ENCODE data around the gene TCP11L1.

Gene TCP11L1, protein sequence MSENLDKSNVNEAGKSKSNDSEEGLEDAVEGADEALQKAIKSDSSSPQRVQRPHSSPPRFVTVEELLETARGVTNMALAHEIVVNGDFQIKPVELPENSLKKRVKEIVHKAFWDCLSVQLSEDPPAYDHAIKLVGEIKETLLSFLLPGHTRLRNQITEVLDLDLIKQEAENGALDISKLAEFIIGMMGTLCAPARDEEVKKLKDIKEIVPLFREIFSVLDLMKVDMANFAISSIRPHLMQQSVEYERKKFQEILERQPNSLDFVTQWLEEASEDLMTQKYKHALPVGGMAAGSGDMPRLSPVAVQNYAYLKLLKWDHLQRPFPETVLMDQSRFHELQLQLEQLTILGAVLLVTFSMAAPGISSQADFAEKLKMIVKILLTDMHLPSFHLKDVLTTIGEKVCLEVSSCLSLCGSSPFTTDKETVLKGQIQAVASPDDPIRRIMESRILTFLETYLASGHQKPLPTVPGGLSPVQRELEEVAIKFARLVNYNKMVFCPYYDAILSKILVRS

DNA sequence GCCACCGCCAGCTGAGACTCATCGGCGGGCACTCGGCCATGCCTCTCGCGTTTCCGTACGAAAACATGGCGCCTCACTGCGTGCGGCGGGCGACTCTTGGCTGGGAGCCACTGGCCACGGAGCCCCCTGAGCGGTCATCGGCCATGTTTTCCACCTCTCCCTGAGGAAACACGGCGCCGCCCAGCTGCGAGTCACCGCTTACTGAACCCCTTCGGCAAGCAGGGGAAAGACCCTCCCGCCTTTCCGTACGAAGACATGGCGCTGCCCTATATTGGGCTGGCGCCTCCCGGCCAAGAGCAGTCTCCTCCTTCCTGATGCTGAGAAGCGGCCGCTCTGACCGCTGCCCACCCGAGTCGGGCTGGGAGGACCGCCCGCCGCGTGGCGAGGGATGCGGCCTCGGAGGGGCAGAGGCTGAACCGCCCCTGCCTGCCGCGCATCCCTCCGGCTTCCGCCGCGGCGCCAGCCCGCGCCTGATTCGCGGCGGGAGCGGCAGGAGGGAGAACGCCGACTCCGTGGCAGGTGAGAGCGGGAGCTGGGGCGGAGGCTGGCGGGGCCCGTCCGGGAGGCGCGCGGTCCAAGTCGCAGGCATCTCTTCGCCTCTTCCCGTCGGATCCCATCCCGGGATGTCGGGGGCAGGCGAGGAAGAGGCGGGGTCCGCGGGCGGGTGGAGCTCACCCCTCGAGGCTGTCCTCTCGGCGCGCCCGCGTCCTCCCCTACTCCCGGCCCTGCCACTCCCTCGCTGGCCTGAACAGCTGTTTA is at the start of gene TCP11L1:
Gene TCP11L1, plus strand, starts transcription at position 299 of the 759 bp plus-strand sequence. CDS start 4,202 bp downstream, outside the sequence.
- peak; percentile 93 for DNase-seq (ENCODE audit: low spot score)

DNA sequence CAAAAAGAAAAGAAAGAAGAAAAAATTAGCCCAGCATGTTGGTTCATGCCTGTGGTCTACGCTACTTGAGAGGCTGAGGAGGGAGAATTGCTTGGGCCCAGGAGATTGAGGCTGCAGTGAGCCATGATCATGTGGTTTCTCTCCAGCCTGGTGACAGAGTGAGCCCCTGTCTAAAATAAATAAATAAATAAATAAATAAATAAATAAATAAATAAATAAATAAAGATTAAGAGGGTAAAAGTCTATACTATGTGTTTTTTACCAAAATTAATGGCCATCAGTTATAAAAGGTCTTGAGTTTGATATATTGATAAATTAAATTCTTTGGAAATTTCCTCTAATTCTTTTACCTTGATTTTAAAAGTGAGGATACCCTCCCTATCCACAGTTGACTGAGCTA is 48.9 kb upstream of the TCP11L1 start:
- no peak for DNase-seq (ENCODE audit: low spot score)

DNA sequence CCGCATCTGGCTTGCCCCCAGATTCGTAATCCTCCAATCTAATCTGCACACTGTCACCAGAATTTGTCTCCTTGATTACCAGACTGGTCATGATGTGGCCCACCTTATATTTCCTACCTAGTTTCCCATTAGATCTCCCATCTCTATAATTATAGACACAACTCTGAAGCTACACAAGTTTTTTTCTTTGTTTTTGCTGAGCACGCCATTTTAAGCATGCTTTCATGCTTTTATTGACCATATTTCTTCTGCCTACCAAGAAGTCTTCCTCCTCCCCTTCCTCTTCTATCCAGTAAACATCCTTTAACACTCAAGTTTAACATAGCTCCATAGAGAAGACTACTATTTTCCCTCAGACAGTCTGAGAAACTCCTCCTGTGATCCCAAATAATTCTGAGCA is 47.9 kb upstream of the TCP11L1 start:
- no peak for DNase-seq (ENCODE audit: low spot score)

DNA sequence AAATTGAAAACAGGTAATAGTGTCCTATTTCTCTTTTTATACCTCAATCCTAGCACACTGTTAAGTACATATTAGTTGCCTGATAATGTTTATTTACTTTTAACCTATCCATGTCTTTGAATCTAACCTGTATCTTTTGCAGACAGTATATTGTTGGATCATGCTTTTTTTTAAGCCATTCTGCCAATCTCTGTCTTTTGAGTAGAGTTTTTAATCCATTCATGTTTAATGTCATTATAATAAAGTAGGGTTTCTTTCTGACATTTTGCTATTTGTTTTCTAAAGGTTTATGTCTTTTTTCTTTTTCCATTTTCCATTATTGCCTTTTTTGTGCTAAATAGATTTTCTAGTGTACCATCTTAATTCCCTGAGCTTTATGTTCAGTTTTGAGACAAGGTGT is 47.5 kb upstream of the TCP11L1 start:
- DNase-seq (ENCODE audit: low spot score): no peak

DNA sequence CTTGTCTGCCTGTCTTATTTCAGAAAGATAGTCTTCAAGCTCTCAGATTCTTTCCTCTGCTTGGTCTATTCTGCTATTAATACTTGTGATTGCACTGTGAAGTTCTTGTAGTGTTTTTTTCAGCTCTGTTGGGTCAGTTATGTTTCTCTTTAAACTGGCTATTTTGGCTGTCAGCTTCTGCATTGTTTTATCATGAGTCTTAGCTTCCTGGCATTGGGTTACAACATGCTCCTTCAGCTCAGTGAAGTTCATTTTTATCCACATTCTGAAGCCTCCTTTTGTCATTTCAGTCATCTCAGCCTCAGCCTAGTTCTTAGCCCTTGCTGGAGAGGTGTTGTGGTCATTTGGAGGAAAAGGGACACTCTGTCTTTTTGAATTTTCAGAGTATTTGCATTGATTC is 39.2 kb upstream of the TCP11L1 start:
- no peak for DNase-seq (ENCODE audit: low spot score)

DNA sequence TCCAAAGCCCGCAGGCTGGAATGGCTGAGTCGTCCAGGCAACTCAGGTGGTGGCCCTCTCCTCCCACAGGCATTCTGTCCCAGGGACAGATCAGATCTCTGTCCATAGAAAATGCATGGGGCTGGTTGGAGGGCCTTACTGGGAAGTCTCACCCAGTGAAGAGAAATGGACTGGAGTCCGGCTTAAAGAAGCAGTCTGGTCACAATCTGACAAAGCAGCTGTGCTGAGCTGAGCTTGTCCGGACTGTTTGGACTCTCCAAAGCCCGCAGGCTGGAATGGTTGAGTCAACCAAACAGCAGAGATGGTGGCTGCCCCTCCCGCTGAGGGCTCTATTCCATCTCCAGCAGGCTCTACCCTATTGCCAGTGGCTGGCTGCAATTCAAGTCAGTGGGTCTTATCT is 38.1 kb upstream of the TCP11L1 start:
- DNase-seq (ENCODE audit: low spot score): no peak

DNA sequence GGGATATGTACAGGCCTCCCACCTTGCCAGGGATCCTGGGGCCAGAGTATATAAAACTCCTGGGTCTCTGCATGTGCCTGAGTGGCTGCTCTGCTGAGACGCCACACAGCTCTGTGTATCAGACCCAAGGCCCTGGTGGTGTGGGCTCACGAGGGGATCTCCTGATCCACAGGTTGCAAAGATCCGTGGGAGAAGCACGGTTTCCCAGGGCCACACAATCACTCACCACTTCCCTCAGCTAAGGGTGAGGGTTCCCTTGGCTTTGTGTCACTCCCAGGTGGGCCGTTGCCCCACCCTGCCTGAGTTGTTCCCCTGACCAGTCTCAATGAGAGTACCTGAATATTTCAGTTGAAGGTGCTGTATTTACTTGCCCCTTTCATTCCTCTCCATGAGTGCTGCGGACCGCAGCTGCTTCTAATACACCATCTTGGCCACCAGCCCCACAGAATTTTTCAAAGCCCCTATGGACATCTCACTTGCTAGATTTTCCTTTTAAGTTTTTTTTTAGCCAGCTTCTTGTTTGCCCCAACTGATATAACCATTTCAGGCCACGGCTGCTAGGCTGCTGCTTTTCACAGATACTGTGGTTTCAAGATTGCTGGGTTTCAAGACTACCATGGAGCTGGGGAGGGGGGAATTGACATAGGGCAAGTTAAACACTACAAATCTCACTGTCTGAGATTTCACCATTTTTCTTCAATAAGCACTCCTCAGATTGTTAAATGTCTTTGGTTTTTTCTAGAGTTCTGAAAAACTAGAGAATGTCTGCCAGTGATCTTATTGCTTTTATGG is 37.4 kb upstream of the TCP11L1 start:
- no peak for DNase-seq (ENCODE audit: low spot score)

DNA sequence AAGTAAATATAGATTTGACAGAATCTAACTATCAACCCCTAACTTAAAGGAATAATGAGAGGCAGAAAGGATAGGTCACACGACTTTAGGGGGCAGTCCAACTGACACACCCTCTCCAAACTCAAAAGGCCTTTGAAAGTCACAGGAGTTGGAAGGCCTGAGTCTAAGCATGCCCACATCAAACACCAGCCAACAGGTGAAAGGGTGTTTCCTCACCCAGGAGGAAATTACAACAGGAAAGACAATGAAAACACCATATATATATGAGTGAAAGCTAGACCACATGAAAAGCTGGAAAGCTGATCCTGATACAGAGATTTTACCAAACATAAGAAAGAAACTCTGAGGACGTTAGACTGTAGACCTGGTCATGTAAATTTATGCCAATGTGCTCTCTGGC is 34.2 kb upstream of the TCP11L1 start:
- no peak for DNase-seq (ENCODE audit: low spot score)

DNA sequence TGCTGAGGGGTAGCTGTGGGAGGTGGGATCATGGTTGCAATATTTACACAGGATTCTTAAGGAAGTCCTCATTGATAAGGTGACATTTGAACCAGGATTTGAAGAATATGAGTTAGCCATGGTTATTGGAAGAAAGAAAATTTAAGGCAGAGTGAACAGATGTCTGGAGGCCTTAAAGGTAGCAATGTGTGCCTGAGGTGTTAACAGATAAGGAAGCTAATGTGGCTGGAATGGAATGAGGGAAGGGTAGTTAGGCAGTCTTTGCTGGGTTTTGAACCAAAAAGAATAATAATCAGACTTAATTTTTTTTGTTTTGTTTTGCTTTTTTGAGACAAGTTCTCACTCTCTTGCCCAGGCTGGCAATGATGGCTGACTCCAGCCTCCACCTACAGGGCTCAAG is 33.4 kb upstream of the TCP11L1 start:
- no peak for DNase-seq (ENCODE audit: low spot score)

DNA sequence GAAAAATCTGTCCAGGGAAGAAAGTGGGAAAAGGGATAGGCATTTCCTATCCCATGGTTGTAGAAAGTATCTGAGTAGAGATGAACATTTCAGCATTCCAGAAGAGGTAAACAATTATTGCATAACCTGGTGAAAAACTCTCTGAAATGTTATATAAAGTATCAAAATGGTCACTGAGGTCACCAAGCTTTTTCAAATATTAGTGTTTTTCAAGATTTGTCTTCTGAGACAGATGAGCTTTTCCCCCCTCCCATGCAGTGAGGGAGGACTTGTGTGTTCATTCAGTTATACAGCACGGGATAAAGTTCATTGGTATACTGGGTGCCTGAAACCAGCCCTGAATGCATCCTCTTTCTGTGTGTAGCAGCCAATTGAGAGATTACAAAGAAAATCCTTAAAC is 25.6 kb upstream of the TCP11L1 start:
- DNase-seq (ENCODE audit: low spot score): no peak

DNA sequence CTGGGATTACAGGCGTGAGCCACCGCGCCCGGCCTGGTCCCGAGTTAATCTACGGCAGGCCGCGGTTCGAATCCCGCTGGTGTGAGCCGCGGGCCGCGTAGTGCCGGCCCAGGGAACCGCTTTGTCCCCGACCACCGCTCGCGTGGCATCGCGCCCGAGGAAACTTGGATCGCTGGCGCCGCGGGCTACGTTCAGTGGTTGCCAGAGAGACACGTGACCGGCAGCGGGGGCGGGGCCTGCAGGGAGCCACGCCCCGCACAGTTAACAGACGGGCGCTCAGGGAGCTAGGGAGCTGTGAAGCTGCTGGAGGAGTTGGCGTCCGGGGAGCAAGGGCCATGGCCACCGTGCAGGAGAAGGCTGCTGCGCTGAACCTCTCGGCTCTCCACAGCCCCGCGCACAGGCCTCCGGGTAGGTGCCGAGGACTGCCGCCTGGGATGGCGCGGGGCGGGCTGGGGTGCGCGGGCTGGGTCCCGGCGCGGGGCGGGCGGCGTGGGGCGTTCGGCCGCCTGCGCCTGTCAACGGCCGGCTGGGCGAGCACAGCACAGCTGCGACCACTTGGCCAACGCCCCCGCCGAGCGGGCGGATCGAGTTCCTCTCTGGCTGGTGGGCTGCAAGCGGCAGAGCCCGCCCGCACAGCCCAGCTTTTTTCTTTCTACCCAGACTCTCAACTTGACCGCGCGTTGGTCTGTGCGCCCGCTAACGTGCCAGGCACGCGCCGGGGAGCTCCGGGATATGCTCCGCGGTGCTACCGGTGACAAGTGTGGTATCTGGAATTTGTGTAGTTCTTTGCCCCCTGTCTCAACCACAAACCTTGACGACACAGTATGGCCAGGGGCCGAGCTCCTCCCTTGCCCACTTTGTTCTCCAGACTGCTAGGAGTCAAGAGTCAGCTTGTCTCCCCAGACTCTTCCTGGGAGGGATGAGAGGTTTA is 23.5 kb upstream of the TCP11L1 start, which contains the start of gene DEPDC7:
Gene DEPDC7, plus strand, starts transcription at position 258 of the 931 bp plus-strand sequence. Its CDS starts 78 bp downstream, at position 336.
- peak; percentile 97 for DNase-seq (ENCODE audit: low spot score)

DNA sequence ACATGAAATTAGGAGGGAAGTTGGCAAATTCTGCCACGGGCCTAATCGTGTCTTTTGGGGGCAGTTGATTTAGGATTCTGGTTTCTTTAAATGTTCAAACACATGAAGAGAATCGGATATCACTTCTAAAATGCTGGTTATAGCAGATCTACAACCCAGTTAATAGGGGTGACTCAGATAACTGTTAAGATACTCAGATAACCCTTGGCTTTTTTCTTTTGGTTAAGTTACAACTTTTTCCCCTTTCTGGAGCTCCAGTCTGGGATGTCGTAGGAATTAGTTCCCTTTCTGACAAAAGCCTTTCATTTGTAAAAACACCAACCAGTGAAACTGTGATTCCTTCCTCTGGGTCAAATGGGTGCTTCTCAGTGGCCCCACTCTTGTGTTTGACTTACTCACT is 22.7 kb upstream of the TCP11L1 start:
- DNase-seq (ENCODE audit: low spot score): no peak

DNA sequence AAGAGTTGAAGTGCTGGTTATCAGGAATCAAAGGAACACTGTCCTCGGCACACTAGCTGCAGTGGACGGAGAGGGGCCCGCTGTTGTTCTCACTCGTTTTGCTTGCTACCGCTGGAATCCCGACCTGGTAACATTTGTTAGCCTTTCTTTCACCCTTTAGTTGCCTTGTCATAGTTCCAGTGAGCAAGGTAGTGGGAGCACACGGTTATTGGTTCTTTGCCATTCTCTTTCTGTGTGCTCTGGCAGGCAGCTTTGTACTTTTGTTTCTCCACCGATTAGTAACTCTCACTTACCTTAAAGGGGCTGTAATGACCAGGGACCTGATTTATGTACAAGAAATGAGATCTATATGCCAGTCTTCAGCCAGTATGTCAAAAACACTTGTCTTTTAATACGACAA is 21.9 kb upstream of the TCP11L1 start:
- no peak for DNase-seq (ENCODE audit: low spot score)

DNA sequence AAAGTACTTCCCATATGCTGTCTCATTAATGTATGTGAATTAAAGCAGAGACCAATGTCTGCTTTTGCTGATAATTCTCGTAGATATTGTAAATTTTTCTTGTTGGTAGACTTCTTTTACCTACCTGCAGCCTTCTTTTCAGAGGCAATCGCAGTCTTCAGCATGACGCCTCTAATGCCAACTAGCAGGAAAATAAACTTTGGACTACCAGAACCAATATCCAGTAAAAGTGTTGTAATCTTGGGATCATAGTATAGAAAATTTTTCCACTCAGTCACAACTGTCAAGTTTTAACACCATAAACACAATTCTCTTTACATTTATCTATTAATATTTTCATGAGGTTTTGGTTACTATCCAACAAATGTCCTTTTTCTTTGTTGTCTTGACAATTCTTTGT is 21.4 kb upstream of the TCP11L1 start:
- DNase-seq (ENCODE audit: low spot score): no peak

DNA sequence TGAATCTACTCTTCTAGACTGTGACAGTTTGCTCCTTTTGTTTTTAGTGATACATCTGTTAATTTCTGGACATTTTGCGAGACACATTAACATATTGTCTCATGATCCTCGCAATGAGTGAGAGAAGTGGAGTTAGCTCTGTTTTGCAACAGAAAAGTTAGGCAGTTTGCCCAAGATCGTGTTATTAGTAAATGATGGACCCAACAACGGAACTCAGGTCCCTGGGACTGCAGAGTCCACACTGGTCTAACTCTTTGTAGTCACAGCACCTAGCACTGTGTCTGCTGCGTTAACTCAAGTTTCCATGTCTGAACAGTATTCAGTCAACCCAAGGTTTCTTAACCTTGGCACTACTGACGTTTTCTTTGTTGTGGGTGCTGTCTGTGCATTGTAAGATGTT is 20.5 kb upstream of the TCP11L1 start:
- DNase-seq (ENCODE audit: low spot score): no peak

DNA sequence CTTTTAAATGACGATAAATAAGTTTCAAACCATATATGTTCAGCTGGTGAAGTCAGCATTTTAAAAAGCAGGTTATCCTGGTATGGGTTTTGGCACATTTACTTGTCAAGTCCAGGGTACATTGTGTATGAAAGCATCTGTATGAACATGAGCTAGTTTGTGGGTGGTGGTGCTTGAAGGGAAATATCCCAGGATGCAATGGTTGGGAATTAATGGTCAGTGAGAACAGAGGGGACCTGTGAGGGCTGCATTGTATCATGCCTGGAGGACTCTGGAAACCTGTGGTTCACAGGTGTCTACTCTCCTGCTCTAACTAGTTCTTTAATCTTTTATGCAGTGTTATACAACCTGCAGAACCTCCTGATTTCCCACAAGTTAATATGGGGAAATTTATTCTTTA is 17.9 kb upstream of the TCP11L1 start:
- DNase-seq (ENCODE audit: low spot score): no peak

DNA sequence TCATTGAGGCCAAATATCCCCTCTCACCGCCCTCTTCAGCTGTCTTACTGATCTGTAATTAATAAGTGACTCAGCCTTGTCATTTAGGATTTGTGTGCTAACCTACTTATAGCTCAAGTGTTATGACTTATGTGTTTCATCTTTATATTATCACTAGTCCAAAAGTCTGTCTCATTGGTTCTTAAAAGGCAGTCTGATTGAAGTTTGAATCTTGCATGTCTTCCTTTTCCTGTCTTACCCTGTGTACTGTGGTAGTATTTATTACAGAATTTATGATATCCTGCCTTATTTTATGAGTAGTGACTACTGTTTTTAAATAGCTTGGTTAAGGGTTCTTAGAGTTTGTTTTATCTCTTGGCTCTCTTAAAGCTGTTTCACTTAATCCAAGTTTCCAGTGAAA is 17.4 kb upstream of the TCP11L1 start:
- DNase-seq (ENCODE audit: low spot score): no peak

DNA sequence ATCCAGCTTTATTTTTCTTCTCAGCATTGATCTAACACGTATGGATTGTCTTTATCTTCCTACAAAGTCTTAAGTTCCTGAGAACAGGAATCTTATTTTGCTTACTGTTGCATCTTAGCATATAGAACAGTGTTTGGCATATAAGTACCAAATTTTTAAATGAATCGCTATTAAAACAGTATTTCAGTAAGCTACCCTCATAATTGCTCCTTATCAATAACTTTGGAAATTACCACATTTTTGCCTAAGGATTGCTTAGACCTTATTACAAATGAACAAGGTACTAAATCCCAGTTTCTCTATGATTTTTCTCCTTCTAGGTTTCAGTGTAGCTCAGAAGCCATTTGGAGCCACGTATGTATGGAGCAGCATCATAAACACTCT is 14.0 kb upstream of the TCP11L1 start:
- no peak for DNase-seq (ENCODE audit: low spot score)

DNA sequence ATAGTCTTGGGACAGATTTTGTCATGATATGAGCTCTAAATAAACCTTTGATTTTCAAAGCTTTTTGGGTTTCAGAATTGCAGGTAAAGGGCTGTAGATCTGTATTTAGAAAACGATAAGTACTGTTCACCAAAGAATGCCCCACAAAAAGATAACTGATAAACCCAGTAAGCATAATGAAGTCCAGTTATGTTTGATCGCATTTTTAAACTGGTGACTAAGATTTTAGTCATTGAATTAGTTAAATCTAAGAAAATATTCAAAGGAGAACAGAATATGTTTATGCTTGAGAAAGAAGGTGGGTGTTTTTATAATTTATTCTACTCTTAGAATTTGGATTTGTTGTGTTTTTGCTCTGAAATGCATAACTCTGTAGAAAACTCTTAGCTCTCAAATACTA is 12.1 kb upstream of the TCP11L1 start:
- no peak for DNase-seq (ENCODE audit: low spot score)

DNA sequence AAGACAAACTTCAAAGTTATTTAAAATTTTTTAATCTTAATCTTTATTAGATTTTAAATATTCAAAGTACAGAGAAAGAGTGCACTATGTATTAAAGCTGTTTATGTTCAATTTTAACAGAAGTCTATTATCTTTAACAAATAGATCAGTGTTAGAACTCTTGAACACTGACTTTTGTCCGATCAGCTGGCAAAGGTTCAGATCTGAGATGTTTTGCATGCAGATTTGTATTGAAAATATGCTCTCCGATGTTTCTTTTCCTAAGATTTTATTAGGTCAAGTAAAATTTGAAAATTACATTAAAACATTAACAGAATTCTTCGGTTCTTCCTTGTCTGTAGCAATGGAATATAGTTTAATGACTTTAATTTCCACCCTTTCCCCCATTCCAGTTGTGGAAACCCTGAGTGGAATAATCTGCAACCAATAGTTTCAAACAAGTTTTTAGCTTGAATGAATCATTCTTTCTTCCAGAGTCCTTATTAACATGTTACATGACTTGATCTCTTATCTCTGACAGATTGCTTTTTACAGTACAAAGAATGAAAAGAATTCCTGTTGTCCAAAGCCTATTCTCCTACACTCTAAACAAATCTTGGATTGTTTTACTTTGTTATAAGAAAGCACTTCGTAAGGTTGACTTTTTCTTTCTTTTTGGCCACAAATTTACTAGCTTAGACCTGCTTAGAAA is 11.4 kb upstream of the TCP11L1 start:
- DNase-seq (ENCODE audit: low spot score): no peak

DNA sequence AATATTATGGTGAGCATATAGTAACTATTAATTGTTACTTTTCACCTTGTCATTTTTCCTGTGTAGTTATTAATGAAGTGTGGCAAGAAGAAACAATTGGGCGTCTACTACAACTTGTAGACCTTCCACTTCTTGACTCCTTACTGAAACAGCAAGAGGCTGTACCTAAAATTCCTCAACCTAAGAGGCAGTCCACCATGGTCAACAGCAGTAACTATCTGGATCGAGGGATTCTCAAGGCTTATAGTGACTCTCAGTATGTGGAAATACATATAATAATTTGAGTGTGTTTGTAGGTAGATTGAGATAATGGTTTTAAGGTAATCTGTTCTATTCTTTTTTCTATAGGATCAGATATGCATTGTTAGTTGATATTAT is 10.8 kb upstream of the TCP11L1 start:
- no peak for DNase-seq (ENCODE audit: low spot score)
